ENCODE results near the gene PREP.

Gene PREP

GRCh38 chr6:105308840-105309239, 94.0 kb downstream of the PREP start:
- no peak for DNase-seq (ENCODE audit: low spot score)

- no peak for DNase-seq (ENCODE audit: low spot score)
Measured at GRCh38 chr6:105305521-105305920, 97.4 kb downstream of the PREP start.

- no peak for DNase-seq (ENCODE audit: low spot score)
Measured at GRCh38 chr6:105304825-105305224, 98.1 kb downstream of the PREP start.

- DNase-seq (ENCODE audit: low spot score): no peak
Measured at GRCh38 chr6:105304366-105304765, 98.5 kb downstream of the PREP start.

- no peak for DNase-seq (ENCODE audit: low spot score)
Measured at GRCh38 chr6:105302617-105303128, 100.2 kb downstream of the PREP start.

- DNase-seq (ENCODE audit: low spot score): no peak
Measured at GRCh38 chr6:105301756-105302616, 100.9 kb downstream of the PREP start.

- DNase-seq (ENCODE audit: low spot score): no peak
Measured at GRCh38 chr6:105301072-105301503, 101.8 kb downstream of the PREP start.

- DNase-seq (ENCODE audit: low spot score): no peak
Measured at GRCh38 chr6:105300090-105300489, 102.8 kb downstream of the PREP start.

GRCh38 chr6:105294129-105294528, 108.8 kb downstream of the PREP start:
- no peak for DNase-seq (ENCODE audit: low spot score)

- no peak for DNase-seq (ENCODE audit: low spot score)
Measured at GRCh38 chr6:105292689-105293339, 110.1 kb downstream of the PREP start.

- DNase-seq (ENCODE audit: low spot score): no peak
Measured at GRCh38 chr6:105291525-105291924, 111.4 kb downstream of the PREP start.

GRCh38 chr6:105282631-105283585, 120.0 kb downstream of the PREP start:
- DNase-seq (ENCODE audit: low spot score): no peak

GRCh38 chr6:105280033-105280432, 122.8 kb downstream of the PREP start:
- no peak for DNase-seq (ENCODE audit: low spot score)

- no peak for DNase-seq (ENCODE audit: low spot score)
Measured at GRCh38 chr6:105279463-105279862, 123.4 kb downstream of the PREP start.

- no peak for DNase-seq (ENCODE audit: low spot score)
Measured at GRCh38 chr6:105278813-105279212, 124.1 kb downstream of the PREP start.

- no peak for DNase-seq (ENCODE audit: low spot score)
Measured at GRCh38 chr6:105278035-105278434, 124.8 kb downstream of the PREP start.

- no peak for DNase-seq (ENCODE audit: low spot score)
Measured at GRCh38 chr6:105276374-105276773, 126.5 kb downstream of the PREP start.

GRCh38 chr6:105275542-105275941, 127.3 kb downstream of the PREP start:
- DNase-seq (ENCODE audit: low spot score): no peak

- no peak for DNase-seq (ENCODE audit: low spot score)
Measured at GRCh38 chr6:105274678-105275077, 128.2 kb downstream of the PREP start.

- no peak for DNase-seq (ENCODE audit: low spot score)
Measured at GRCh38 chr6:105273589-105273988, 129.3 kb downstream of the PREP start.

GRCh38 chr6:105272786-105273185, 130.1 kb downstream of the PREP start:
- no peak for DNase-seq (ENCODE audit: low spot score)

GRCh38 chr6:105270511-105270910, 132.4 kb downstream of the PREP start:
- DNase-seq (ENCODE audit: low spot score): no peak

Measured in pons (tissue), 1 donor.